ENCODE measurements around the gene SLC30A5.

The SLC30A5 gene

DNA sequence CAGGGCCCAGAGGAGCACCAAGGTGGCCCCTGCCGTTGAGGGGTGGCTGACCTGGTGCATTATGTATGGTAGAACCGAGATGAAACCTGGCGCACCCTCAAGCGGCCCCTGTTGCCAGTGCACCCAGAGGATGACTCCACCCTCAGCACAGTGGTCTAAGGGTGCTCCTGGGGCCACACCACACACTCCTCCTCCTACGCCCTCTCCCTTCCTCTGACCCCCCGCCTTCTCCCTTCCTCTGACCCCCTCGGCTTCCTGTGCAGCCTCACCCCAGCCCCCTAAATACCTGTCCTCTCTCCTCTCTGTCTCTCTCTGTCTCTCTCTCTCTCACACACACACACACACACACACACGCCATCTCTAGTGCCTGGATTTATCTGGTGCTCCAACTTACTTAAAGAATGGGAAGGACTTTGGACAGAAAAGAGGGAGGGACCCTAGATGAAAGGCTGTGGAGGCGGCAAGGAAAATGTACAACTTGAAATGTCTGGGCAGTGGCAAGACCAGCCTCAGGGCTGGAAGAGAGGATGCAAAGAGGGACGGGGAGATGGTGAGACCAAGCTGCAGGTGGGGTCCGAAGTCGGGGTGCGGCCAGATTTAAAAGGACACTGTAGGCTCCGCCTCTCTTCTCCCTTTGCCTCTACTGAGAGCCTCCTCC, 18.2 kb upstream of the SLC30A5 start:
- no peaks in the 10 kb centered on the region for H3K79me2 ChIP-seq
- TF ChIP-seq, protein P1, sequence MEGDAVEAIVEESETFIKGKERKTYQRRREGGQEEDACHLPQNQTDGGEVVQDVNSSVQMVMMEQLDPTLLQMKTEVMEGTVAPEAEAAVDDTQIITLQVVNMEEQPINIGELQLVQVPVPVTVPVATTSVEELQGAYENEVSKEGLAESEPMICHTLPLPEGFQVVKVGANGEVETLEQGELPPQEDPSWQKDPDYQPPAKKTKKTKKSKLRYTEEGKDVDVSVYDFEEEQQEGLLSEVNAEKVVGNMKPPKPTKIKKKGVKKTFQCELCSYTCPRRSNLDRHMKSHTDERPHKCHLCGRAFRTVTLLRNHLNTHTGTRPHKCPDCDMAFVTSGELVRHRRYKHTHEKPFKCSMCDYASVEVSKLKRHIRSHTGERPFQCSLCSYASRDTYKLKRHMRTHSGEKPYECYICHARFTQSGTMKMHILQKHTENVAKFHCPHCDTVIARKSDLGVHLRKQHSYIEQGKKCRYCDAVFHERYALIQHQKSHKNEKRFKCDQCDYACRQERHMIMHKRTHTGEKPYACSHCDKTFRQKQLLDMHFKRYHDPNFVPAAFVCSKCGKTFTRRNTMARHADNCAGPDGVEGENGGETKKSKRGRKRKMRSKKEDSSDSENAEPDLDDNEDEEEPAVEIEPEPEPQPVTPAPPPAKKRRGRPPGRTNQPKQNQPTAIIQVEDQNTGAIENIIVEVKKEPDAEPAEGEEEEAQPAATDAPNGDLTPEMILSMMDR (IDR thresholded peaks at IDR 0.05): no peak
- no peak overlapping the region for H3K9ac ChIP-seq
- no peak overlapping the region for H3K27ac ChIP-seq
- H3K4me1 ChIP-seq: no peaks in the 10 kb centered on the region
- no peaks in the 10 kb centered on the region for H3K27me3 ChIP-seq (ENCODE audit: control insufficient read depth, insufficient read depth, low read length)
- H3K9me3 ChIP-seq (ENCODE audit: control insufficient read depth, low read length): no peaks in the 10 kb centered on the region
- H2AFZ ChIP-seq: no peak overlapping the region
- no peaks in the 10 kb centered on the region for H3K36me3 ChIP-seq (ENCODE audit: control insufficient read depth, insufficient read depth, low read length)
- H3K4me3 ChIP-seq (ENCODE audit: low read depth, low read length): no peak overlapping the region
- H3K4me2 ChIP-seq (ENCODE audit: low read length): no peak overlapping the region

DNA sequence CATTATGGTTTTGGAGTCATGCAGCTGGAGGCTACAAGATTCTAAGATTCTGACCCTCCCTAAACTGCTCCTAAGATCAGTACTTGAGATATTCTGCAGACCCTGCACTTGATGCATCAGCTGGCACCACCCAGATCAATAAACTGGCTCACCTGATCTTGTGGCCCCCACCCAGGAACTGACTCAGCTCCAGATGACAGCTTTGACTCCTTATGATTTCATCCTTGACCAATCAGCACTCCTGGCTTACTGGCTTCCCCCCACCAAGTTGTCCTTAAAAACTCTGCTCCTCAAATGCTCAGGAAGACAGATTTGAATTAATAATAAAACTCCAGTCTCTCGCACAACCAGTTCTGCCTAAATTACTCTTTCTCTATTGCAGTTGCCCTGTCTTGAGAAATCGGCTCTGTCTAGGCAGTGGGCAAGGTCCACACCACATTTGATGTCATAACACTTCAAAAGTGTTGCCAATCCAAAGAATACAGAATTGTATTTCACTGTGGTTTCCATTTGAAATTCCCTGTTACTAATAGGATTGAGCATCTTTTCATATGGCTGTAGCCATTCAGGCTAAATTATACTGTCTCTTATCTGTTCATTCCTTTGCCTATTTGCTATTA, 14.8 kb upstream of the SLC30A5 start:
- no peaks in the 10 kb centered on the region for H3K79me2 ChIP-seq
- H3K4me2 ChIP-seq (ENCODE audit: low read length): no peak overlapping the region
- no peaks in the 10 kb centered on the region for H3K36me3 ChIP-seq (ENCODE audit: control insufficient read depth, insufficient read depth, low read length)
- no peak overlapping the region for H3K27ac ChIP-seq
- TF ChIP-seq, protein P1 (IDR thresholded peaks at IDR 0.05): no peak
- H3K4me1 ChIP-seq: no peaks in the 10 kb centered on the region
- H2AFZ ChIP-seq: no peak overlapping the region
- H3K27me3 ChIP-seq (ENCODE audit: control insufficient read depth, insufficient read depth, low read length): no peaks in the 10 kb centered on the region
- H3K9me3 ChIP-seq (ENCODE audit: control insufficient read depth, low read length): no peaks in the 10 kb centered on the region
- no peak overlapping the region for H3K9ac ChIP-seq
- no peak overlapping the region for H3K4me3 ChIP-seq (ENCODE audit: low read depth, low read length)

DNA sequence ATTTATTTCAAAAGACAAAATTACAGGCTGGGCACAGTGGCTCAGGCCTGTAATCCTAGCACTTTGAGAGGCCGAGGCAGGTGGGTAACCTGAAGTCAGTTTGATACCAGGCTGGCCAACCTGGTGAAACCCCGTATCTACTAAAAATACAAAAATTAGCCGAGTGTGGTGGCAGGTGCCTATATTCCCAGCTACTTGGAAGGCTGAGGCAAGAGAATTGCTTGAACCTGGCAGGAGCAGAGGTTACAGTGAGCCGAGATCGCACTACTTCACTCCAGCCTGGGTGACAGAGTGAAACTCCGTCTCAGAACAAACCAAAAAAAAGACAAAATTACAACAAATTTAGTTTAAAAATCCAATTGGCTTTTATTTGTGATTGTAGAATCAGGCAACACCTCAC, 14.3 kb upstream of the SLC30A5 start:
- Histone ChIP-seq H2AFZ (no peak overlapping the region), H3K4me2 (ENCODE audit: low read length) (no peak overlapping the region), H3K27ac (no peak overlapping the region), H3K36me3 (ENCODE audit: control insufficient read depth, insufficient read depth, low read length) (no peaks in the 10 kb centered on the region), H3K9me3 (ENCODE audit: control insufficient read depth, low read length) (no peaks in the 10 kb centered on the region), H3K9ac (no peak overlapping the region), H3K4me3 (ENCODE audit: low read depth, low read length) (no peak overlapping the region), H3K4me1 (no peaks in the 10 kb centered on the region), H3K79me2 (no peaks in the 10 kb centered on the region), H3K27me3 (ENCODE audit: control insufficient read depth, insufficient read depth, low read length) (no peaks in the 10 kb centered on the region)
- TF ChIP-seq, protein P1 (IDR thresholded peaks at IDR 0.05): no peak

DNA sequence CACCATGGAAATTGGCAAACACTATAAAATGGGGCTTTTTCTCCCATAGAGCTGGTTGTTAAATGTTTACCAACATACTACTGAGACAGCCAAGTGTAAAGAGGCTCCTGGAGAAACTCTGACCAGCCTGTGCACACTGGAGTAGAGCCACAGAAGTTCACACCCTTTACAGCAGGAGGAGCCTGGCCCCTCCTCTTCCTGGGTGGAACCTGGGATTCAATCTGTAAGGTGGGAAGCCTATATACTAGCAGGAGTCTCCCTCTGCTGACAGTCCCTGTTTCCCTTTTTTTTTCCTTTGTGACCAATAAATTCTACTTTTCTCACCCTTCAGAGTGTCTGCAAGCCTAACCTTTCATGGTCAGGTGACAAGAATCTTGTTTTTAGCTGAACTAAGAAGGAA, 10.4 kb upstream of the SLC30A5 start:
- TF ChIP-seq, protein P1 (IDR thresholded peaks at IDR 0.05): peak; percentile 19
- Histone ChIP-seq H3K79me2 (no peaks in the 10 kb centered on the region), H3K27ac (no peak overlapping the region), H3K9ac (no peak overlapping the region), H3K4me1 (no peaks in the 10 kb centered on the region), H3K9me3 (ENCODE audit: control insufficient read depth, low read length) (no peaks in the 10 kb centered on the region), H3K36me3 (ENCODE audit: control insufficient read depth, insufficient read depth, low read length) (no peaks in the 10 kb centered on the region), H3K27me3 (ENCODE audit: control insufficient read depth, insufficient read depth, low read length) (no peaks in the 10 kb centered on the region), H3K4me2 (ENCODE audit: low read length) (no peak overlapping the region), H2AFZ (peak overlapping the region; percentile 48), H3K4me3 (ENCODE audit: low read depth, low read length) (no peak overlapping the region)

DNA sequence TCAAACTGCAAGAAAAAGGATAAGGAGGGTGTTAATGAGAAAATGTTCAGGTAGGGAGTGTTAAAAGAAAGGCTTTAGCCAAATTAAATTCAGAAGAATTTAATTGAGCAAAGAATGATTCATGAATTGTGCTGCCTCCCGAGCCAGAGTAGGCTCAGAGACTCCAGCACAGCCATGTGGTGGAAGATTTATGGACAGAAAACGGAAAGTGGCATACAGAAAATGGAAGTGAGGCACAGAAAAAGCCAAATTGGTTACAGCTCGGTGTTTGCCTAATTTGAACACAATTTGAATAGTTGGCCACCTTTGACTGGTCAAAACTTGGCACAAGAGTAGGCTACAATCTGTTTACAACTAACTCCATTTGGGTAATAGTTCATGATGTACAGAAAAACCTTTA, 9.6 kb upstream of the SLC30A5 start:
- no peak overlapping the region for H3K4me2 ChIP-seq (ENCODE audit: low read length)
- TF ChIP-seq, protein P1 (IDR thresholded peaks at IDR 0.05): no peak
- H3K9ac ChIP-seq: no peak overlapping the region
- no peaks in the 10 kb centered on the region for H3K27me3 ChIP-seq (ENCODE audit: control insufficient read depth, insufficient read depth, low read length)
- no peaks in the 10 kb centered on the region for H3K9me3 ChIP-seq (ENCODE audit: control insufficient read depth, low read length)
- no peak overlapping the region for H3K4me3 ChIP-seq (ENCODE audit: low read depth, low read length)
- no peak overlapping the region for H3K27ac ChIP-seq
- no peaks in the 10 kb centered on the region for H3K36me3 ChIP-seq (ENCODE audit: control insufficient read depth, insufficient read depth, low read length)
- H2AFZ ChIP-seq: peak overlapping the region; percentile 48
- H3K79me2 ChIP-seq: no peaks in the 10 kb centered on the region
- H3K4me1 ChIP-seq: no peaks in the 10 kb centered on the region

All from parathyroid adenoma (tissue), 2 donors.